ENCODE measurements around the gene XPNPEP3.

DNA sequence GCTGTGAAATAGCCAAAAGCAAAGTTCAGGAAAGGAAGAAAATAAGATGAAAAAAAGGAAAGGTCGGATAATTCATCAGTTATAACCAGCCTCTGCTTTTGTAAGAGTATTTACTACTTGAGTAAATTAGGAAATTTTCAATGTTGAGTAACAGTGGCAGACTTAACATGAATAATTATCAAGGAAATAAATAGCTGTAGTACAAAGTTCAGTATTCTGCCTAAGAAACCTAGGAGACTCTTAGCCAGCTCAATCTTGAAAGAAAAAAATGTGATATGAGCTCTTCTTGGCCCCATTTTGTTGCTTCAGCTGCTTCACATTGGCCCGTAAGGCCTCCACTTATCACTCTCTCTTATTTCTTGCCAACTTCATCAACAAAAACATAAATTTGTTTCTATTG is 22.0 kb downstream of the XPNPEP3 start:
- TF ChIP-seq POLR2A (IDR thresholded peaks at IDR 0.05), result no peak
- TF ChIP-seq, protein P1, sequence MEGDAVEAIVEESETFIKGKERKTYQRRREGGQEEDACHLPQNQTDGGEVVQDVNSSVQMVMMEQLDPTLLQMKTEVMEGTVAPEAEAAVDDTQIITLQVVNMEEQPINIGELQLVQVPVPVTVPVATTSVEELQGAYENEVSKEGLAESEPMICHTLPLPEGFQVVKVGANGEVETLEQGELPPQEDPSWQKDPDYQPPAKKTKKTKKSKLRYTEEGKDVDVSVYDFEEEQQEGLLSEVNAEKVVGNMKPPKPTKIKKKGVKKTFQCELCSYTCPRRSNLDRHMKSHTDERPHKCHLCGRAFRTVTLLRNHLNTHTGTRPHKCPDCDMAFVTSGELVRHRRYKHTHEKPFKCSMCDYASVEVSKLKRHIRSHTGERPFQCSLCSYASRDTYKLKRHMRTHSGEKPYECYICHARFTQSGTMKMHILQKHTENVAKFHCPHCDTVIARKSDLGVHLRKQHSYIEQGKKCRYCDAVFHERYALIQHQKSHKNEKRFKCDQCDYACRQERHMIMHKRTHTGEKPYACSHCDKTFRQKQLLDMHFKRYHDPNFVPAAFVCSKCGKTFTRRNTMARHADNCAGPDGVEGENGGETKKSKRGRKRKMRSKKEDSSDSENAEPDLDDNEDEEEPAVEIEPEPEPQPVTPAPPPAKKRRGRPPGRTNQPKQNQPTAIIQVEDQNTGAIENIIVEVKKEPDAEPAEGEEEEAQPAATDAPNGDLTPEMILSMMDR (IDR thresholded peaks at IDR 0.05), result no peak
